Anterior cingulate cortex (tissue), 58 donors: ENCODE data around the gene NODAL.

Experiments used
- DNase-seq, 58 donors: peaks; one replicate each; lab custom pipeline; 2025; lab: John Stamatoyannopoulos, UW

NODAL gene

GRCh38 chr10:70435241-70436085 lies 6.0 kb downstream of the NODAL start:
- DNase-seq = no peak

GRCh38 chr10:70433581-70434280 lies 7.8 kb downstream of the NODAL start:
- no peak for DNase-seq

GRCh38 chr10:70432561-70433263 lies 8.8 kb downstream of the NODAL start:
- DNase-seq = no peak

- peak in 53 of 58 donors; percentile 9 to 92 (median 67) for DNase-seq
These were observed 9.4 kb downstream of the NODAL start for GRCh38 chr10:70432101-70432500.

- DNase-seq = peak in 14 of 58 donors; percentile 6 to 60 (median 15)
These were observed 10.7 kb downstream of the NODAL start for GRCh38 chr10:70430493-70431445.

GRCh38 chr10:70426823-70427222 lies 14.7 kb downstream of the NODAL start:
- DNase-seq = no peak

GRCh38 chr10:70425096-70425495 lies 16.4 kb downstream of the NODAL start:
- no peak for DNase-seq

GRCh38 chr10:70424320-70424719 lies 17.2 kb downstream of the NODAL start:
- no peak for DNase-seq

GRCh38 chr10:70418713-70419112 lies 22.8 kb downstream of the NODAL start:
- no peak for DNase-seq

- no peak for DNase-seq
These were observed 23.3 kb downstream of the NODAL start for GRCh38 chr10:70418229-70418628.

- no peak for DNase-seq
These were observed 23.9 kb downstream of the NODAL start for GRCh38 chr10:70417568-70417967.

GRCh38 chr10:70412356-70412755 lies 29.1 kb downstream of the NODAL start:
- DNase-seq = no peak

GRCh38 chr10:70410608-70411007 lies 30.9 kb downstream of the NODAL start:
- no peak for DNase-seq

- no peak for DNase-seq
These were observed 31.7 kb downstream of the NODAL start for GRCh38 chr10:70409772-70410171.

- peak in 50 of 58 donors; percentile 4 to 79 (median 41) for DNase-seq
These were observed 36.2 kb downstream of the NODAL start for GRCh38 chr10:70405037-70405824.

- DNase-seq = peak in 19 of 58 donors; percentile 3 to 56 (median 35)
These were observed 36.8 kb downstream of the NODAL start for GRCh38 chr10:70404787-70405036.

- peak; percentile 67 to 99 (median 96) for DNase-seq
These were observed 37.3 kb downstream of the NODAL start, which contains the start of gene EIF4EBP2 for GRCh38 chr10:70404036-70404786. TSS of gene EIF4EBP2 (plus strand) at chr10:70404145. CDS start at chr10:70404402, 257 bp downstream.

GRCh38 chr10:70403483-70404035 lies 37.9 kb downstream of the NODAL start:
- no peak for DNase-seq
